Islet of Langerhans (tissue), 1 donor: ENCODE data around the gene SPCS1.
"Not testable (repeated sequence)": the region's sequence is repeated elsewhere in the genome, so short reads cannot be mapped to it uniquely, and the experiment has no call there.

Experiments used
- FAIRE-seq: peaks from one replicate; lab custom pipeline; 2011; peaks lifted over from hg19 to GRCh38; lab: Jason Lieb, UNC

The SPCS1 gene

DNA sequence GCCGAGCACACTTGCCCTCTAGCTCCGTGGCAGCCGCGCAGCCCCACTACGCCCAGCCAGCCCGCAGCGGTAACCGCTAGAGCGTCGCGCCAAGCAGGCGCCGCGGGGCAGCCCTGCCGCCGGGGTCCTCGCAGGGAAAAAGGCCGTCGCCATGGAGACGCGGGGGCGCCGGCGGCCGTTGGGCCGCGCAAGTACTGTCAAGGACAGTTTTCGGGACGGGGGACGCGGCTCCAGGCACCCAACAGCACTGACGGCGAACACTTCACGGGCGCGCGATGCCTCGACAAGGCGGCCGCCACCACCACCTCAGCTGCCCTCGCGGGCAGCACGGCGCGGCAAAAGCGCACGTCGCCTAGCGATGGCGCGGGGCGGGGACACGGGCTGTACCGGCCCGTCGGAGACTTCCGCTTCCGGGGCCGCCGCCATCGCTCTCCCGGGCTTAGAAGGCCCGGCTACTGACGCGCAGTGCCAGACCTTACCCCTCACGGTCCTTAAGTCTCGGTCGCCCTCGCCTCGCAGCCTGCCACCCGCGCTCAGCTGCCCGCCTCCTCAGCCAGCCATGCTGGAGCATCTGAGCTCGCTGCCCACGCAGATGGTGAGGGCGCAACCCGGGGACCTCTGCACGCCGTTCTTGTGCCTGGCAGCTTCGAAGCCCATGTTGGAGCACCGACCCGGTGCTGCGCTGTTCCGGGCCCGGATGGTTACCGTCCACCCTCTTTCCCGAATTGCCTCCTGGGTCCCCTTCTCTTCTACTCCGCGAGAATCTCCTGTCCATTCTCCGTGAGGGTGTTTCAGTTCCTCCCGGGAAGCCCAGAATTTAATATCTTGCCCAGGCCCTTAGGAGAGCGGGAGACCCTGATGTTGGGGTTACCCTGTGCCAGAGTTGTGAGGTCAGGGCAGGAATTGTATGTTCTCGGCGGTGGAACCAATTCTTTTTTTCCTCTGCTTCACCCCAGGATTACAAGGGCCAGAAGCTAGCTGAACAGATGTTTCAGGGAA, at the start of gene SPCS1, which contains the start of gene GLT8D1:
Gene SPCS1 (plus strand): TSS at position 419 of the 999 bp plus-strand sequence. CDS start 141 bp downstream, at position 560.
Gene GLT8D1 (minus strand): TSS at position 104 of the 999 bp plus-strand sequence. CDS start 5,331 bp downstream, outside the sequence.
- no peak for FAIRE-seq

DNA sequence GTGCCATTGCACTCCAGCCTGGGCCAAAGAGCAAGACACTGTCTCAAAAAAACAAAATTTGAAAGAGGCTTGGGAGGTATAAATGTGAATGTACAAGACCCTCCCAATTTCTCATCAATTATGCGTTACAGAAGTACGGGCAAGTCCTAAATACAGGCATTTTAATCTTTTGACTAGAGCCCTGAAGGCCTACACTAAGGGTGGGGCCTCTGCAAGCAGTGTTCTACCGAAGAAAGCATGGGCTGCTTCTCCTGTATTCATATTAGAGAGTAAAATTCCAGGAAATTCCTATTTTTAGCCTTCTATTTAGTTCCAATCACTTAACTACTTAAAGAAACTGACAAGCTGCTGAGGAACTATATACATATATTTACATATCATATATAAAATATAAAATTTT, 45.9 kb upstream of the SPCS1 start:
- FAIRE-seq, result no peak

DNA sequence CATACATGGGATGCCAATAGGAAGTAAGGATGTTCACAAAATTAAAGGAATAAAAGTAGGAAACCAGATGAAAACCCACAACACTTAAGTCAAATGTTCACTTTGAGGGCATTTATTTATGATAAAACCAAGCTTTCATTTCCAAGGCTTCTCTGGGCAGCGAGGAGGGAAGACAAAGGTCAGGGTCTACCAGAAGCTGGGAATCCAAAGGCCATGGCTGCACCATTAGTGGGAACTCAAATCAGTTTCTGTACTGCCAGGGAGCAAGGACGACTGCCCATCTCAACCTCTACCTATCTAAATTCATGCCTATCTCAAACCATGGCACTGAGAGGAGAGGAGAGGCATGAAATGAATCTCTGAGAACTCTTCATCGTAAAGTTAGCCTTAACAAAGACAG, 42.8 kb upstream of the SPCS1 start:
- FAIRE-seq, result no peak

DNA sequence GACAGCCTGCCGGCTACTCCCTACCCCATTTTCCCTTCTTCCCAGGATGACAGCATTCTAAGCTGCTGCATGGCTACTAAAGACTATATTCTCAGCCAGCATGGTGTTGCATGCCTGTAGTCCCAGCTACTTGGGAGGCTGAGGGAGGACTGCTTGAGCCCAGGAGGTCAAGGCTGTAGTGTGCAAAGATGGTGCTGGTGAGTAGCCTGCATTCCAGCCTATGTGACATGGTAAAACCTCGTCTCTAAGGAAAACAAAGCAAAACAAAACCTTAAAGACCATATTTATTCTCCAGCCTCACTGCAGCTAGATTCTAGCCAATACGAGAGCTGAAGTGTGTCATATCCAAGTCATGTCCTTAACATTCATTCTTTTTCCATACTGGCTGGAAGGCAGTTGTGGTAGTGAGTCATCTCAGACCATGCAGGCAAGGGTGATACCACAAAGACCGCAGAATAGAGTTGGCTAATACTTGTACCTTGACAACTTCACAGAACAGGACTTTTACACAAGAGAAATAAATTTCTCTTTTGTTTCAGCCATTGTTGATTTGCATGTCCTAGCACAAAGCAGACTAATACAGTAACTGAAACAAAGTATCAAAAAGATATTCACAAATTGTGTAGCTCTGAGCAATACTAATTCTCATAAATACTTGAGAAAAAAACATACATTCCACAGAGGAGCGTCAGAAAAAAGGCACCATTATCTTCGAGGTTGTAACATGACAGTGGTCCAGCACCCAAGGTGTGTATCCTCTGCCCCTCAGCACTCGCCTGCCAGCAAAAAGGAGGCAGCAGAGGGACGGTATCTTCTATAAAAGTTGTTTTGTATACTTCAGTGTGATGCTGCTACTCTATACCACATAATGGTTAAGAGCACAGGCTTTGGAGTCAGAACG, 35.0 kb upstream of the SPCS1 start:
- no peak for FAIRE-seq

DNA sequence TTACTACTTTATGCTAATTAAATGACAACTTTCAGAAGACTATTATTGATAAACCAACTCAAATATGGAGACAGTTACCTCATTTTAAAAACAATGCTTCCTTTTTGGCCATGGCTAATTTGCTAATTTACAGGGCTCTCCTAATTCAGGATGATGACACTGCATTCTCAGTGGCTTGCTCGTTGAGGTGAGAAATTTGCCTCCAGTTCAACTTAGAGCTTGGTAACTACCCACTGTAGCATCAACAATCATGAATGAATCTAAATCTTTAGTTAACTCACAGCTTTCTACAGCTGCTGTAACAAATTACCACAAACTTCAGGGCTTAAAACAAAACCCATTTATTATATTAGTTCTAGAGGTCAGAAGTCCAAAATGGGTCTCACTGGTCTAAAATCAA, 34.2 kb upstream of the SPCS1 start:
- FAIRE-seq, result no peak

DNA sequence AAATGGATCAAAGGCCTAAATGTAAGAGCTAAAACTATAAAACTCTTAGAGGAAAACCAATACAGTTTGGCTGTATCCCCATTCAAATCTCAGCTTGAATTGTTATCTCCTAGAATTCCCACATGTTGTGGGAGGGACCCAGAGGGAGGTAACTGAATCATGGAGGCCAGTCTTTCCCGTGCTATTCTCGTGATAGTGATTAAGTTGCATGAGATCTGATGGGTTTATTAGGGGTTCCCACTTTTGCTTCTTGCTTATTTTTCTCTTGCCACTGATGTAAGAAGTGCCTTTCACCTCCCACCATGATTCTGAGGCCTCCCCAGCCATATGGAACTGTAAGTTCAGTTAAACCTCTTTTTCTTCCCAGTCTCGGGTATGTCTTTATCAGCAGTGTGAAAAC, 29.7 kb upstream of the SPCS1 start:
- FAIRE-seq, result not testable (repeated sequence)

DNA sequence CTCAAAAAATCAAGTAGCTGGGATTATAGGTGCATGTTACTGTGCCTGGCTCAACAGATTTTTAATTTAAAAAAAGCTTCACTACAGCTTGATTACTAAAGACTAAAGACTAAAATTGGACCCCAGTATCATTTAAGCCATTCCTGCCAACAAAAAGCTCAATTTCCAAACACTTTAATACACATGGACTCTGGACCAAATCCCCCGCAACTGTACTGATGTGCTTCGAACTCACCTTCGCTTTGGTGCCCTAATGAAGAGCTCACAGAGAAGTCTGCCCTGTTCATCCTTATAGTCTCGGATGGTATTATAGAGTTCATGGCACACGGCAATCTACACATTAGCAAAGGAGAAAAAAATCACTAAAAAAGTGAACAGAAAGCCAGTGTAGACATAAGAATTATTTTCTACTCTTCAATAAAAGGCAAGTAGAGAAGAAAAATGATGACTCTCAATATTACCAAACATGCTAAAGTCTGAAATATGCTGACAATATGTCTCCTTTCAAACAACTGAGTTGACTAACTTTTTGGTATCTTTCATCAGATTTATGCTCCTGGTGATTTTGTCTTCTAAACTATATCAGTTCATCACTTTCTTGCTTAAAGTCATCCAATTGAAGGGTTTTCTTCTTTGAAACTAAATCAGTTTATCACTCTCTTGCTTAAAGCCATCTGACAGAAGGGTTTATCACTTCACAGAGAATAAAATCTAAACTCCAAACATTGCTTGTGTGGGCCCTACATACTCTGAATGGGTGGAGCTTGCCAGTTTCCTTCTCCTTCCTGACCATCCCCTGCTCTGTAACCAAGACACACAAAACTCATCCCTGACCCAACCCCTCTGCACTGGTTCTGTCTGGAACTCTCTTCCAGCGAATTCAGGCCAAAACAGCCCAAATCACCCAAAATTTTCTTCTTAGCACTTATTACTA, 27.4 kb upstream of the SPCS1 start:
- FAIRE-seq, result no peak

DNA sequence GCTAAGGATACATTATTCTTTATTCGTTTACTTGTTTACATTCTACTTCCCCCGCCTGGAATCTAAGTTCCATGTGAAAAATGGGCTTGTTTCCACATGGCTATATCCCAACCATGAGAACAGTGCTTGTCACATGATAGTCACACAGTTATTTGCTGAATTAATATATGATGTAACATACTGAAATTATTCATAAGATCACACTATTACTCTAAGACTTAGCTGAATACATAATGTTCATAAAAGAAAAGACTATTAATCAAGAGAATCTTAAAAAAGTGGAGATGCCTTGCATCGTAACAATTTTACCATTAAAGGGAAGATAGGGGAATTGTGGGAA, 26.7 kb upstream of the SPCS1 start:
- no peak for FAIRE-seq

DNA sequence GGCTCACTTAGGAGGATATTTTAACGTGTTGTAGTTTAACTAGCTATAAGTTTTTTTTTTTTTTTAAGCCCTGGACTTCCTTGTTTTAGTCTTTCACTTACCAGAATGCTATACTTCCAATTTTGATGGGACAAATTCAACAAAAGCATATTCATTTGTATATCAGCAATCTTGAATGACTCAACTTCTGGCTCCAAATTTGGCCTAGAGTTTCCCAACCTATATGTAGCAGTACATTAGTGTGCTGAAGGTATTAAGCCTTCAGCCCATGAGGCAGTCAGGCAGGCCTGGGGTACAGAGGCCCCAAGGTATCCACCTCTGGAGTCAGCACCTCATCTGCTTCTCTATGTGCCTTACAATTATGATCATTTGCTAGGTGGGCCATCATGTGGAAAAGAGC, 26.1 kb upstream of the SPCS1 start:
- no peak for FAIRE-seq

DNA sequence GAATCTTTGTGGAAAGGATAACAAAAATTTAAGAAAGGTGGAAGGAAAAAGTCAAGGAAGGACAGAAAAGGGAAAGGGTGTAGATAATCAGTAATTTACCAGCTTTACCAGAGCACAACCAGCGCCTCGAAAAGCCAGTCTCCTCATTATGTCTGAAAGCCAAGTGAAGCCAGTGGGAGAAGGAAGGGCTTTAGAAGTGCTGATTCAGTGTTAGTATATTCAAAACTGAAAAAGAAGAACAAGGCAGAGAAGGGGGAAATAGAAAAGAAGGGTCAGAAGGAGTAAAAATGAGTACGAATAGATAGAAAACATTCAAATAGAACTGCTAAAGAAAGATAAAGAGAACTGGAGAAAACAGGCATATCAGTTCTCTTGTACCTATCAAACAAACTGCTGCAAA, 24.3 kb upstream of the SPCS1 start:
- no peak for FAIRE-seq

DNA sequence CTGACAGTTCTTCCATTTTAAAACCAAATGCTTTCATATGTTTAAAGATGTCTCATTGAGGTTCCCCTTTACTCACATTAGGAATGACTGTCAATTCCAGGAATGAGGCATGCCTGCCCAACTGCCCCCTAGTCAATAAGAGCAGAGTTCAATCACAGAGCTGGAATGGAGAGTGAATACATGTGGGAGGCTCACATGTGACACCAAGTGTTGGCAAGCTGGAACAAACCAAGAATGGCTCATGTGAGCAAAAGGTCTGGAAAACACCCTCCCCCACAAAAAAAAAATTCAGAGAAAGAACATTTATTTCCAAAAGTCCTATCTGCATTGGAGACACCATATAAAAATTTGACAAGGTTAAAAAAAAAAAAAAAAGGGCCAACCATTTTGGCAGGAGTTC, 23.9 kb upstream of the SPCS1 start:
- no peak for FAIRE-seq

DNA sequence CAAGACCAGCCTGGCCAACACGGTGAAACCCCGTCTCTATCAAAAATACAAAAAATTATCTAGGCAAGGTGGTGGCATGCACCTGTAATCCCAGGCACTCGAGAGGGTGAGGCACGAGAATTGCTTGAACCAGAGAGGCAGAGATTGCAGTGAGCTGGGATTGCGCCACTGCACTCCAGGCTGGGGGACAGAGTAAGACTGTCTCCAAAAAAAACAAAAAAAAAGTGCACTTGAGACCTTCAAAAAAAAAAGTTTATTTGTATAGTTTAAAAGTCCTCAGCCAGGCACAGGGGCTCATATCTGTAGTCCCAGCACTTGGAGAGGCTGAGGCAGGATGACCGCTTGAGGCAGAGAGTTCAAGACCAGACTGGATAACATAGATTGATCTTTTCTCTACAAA, 22.3 kb upstream of the SPCS1 start:
- FAIRE-seq, result no peak

DNA sequence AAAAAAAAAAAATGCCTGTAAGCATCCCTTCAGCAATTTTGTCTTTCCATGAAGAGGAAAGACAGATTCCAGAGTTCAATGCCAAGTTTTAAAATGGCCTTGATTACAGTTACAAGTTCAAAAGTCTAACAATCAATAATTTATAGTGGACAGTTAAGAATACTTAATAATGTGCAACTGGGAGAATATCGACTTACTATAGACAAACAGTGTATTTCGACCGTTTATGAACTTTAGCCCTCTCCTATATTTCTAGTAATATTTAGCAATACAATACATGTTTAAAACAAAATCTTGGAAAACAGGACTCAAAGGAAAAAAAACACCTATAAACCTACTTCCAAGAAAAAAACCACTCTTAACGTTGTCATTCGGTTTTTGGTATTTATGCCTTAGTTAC, 21.7 kb upstream of the SPCS1 start:
- FAIRE-seq, result no peak

DNA sequence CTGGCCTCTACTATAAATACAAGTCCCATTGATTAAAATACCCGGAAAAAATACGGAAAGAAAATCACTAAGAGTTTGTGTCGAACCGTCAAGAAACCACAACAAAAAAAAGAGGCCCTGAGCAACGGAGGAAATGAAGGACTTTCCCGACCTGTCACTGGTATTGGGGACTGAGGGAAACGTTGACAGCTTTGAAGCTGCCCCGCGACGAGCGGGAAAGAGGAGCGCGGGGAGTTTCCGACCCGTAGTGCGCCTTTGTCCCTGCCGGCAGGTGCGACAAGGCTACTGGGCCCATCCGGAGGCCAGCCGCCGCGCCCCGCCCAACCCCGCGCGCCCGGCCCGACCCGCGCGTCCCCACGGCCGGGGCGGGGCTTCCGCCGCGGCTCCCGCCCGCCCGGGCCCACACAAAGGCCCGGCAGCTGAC, 20.6 kb upstream of the SPCS1 start:
- FAIRE-seq, result no peak

DNA sequence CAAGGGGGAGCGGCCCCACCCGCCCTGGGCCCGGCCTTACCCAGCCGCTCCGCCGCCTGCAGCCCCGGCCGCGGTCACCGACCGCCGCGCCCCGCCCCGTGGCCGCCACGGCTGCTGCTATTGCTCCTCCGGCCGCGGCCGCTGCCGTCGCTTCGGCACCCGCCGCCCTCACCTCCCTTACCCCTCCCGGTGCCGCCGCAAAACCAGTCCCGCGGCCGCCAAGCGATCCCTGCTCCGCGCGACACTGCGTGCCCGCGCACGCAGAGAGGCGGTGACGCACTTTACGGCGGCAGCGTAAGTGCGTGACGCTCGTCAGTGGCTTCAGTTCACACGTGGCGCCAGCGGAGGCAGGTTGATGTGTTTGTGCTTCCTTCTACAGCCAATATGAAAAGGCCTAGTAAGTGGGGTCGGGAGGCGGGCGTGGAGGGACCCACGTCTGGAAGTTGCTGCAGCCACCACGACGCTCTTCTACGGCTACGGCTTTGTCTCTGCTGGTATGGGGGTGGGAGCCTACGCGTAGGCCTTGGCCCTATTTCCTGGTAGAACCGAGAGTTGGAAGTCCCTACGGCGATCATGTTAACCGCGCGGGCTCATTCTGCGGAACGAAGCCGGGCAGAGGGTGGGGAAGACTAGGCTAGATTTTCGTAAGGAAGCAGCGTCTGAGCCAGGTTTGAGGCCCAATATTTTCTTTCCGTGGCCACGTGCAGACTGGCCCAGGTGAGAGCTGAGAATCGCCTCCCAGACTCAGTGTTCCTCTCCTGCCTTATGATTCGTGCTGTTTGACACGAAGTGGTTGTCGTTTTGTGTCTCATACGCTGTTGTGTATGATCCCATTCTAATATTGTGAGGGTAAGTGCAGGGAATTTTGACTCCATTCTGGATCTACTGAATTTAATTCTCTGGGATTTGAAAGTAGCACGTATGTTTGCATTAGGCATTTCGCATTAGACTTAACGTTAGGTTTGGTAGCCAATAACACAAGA, 19.9 kb upstream of the SPCS1 start, which contains the start of the genes GNL3 and PBRM1:
Gene GNL3 (plus strand): TSS at position 324 of the 983 bp plus-strand sequence. CDS start 61 bp downstream, at position 385.
Gene PBRM1 (minus strand): TSS at position 205 of the 983 bp plus-strand sequence.
- no peak for FAIRE-seq

DNA sequence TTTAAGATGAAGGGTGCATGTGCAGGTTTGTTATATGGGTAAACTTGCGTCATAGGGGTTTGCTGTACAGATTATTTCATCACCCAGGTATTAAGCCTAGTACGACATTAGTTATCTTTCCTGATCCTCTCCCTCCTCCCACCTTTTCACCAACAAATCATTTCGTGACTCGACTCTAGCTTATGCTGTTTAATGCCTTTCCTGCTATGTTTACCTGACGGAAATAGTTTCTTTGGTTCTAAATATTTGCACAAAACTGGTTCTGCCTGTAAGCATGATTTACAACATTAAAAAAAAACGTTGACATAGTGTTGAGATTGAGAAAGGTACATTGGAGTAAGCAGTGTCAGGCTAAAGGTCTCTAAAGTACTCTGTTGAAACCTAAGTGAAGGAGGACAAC, 17.6 kb upstream of the SPCS1 start:
- FAIRE-seq, result no peak

DNA sequence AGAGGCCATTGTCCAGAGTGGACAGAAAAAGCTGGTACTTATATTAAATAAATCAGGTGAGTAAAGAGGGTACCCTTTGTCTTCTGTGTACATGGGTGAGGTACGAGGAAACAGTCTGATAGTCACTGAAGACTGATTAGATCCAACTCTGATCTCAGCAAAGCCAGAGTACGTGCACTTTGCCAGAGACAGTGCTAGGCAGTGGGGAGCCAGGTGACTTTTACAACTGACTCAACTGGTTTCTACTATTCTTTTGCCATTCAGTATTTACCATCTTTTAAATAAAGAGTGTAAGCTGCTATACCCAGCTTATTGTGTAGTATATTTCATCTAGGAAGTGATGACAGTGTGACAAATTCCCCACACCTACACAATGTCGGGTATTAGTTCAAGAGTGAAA, 16.8 kb upstream of the SPCS1 start:
- FAIRE-seq, result no peak

DNA sequence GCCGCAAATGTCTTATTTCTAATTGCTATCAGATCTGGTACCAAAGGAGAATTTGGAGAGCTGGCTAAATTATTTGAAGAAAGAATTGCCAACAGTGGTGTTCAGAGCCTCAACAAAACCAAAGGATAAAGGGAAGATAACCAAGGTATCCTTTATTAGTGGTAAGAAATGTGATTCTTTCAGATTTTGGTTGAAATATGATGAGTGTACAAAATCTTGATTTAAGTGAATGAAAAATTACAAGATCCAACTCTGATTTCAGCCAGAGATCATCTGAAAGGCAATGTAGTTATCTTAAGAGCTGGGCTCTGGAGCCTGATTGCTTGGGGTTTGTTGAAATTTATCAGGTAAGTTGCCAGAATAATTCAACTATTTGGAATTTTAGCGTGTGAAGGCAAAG, 15.3 kb upstream of the SPCS1 start:
- no peak for FAIRE-seq

DNA sequence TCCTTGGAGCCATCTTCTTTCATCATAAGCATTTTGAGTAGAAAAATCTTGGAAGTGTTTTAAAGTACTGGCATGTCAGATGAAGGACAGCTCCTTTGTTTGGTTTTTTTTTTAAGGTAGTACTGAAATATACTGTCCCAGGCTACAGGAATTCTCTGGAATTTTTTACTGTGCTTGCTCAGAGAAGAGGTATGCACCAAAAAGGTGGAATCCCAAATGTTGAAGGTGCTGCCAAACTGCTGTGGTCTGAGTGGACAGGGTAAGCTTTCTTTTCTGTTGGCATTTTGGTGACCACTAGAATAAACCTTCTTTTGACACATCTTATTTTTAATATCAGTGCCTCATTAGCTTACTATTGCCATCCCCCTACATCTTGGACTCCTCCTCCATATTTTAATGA, 12.8 kb upstream of the SPCS1 start:
- FAIRE-seq, result no peak

DNA sequence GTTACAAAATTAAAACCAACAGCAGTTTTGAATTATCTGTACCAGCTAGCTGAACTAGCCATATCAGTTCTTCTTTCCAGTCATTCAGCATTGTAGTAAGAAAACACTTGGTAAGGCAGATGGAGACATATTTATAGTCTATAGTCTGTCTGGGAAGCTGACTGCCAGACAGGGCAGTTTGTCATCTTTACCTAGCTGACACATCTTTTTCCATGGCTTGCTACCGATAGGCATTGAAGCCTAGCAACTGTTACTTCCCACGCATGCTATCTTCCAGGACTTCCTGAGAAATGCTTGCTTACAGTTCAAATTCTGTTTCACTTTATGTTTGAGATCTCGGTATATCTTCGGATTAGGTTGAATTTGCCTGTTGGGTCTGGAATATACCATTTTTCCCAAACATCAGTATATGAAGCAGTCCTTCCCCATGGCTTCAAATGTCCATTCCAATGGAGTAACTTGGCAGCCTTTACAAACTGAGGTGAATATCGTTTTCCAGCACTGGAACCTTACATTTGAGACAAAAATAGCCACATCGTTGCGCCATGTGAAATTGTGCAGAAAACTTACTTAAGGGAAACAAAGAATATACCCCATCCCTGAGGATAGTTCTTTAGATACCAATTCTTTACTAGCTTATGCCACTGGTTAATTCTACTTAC, 11.2 kb upstream of the SPCS1 start:
- no peak for FAIRE-seq
